GM18907 (cell line): ENCODE measurements around the gene IGFBP2.
"Not testable (repeated sequence)": the region's sequence is repeated elsewhere in the genome, so short reads cannot be mapped to it uniquely, and the experiment has no call there.

Experiments
- ATAC-seq: cut with Tn5 transposase; IDR thresholded peaks from one replicate; pipeline ENCODE4 v1.9.1; 2021; ENCODE audit warnings: mild to moderate bottlenecking, moderate library complexity; ENCODE audit not compliant: unreplicated experiment

Gene IGFBP2, protein sequence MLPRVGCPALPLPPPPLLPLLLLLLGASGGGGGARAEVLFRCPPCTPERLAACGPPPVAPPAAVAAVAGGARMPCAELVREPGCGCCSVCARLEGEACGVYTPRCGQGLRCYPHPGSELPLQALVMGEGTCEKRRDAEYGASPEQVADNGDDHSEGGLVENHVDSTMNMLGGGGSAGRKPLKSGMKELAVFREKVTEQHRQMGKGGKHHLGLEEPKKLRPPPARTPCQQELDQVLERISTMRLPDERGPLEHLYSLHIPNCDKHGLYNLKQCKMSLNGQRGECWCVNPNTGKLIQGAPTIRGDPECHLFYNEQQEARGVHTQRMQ

DNA sequence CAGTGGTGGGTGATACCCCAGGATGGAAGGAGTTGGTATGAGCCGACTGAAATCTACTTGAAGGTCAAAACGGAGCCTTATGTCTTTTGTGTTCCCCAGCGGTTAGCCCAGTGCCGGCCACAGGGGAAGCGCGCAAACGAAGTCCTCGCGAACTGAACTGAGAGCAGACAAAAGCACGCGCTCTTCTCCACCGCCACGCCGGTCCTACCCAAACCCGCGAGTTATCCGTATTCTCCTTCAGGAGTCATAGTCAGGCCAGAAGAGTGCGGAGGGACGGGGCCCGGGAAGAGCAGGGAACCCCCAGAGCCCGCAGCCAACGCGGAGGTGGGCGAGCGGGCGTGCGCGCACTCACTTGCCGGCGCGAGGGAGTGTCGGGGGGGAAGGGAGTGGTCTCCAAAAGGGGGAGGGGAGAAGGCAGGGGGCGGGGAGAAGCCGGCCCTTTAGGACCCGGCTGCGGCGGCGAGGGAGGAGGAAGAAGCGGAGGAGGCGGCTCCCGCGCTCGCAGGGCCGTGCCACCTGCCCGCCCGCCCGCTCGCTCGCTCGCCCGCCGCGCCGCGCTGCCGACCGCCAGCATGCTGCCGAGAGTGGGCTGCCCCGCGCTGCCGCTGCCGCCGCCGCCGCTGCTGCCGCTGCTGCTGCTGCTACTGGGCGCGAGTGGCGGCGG lies at the start of gene IGFBP2:
IGFBP2 (plus strand) TSS at position 469 of the 664 bp plus-strand sequence; CDS start at position 573, 104 bp downstream.
- ATAC-seq: no peak

DNA sequence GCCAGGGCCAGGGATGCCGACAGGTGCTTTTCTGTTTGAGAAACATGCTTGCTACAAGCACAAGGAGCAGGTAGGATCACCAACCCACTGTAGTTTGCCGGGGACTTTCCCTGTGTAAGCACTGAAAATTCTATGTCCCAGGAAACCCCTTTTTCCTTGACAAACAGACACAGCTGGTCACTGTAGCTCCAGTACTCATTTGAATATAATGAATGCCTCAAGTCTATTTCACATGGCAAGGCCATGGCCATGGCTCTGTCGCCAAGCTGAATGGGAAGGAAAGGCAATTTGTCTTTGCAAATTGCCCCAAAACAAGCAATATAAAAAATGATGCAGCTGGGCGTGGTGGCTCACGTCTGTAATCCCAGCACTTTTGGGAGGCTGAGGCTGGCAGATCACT lies 49.6 kb upstream of the IGFBP2 start:
- ATAC-seq: no peak

DNA sequence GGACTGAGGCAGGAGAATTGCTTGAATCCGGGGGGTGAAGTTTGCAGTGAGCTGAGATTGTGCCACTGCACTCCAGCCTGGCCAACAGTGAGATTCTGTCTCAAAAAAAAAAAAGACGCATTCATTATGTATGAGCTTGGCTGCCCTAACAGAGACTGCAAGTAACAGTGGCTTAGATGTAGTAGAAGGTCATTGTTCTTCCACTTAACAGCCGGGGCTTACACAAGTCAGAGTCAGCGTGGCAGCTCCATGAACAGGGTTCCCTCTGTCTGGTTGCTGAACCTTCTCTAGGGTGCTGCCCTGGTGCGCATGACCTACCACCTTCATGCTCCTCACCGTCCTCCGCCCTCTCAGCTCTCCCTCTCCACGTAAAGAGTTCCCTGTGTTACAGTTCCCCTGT lies 49.1 kb upstream of the IGFBP2 start:
- no peak for ATAC-seq

DNA sequence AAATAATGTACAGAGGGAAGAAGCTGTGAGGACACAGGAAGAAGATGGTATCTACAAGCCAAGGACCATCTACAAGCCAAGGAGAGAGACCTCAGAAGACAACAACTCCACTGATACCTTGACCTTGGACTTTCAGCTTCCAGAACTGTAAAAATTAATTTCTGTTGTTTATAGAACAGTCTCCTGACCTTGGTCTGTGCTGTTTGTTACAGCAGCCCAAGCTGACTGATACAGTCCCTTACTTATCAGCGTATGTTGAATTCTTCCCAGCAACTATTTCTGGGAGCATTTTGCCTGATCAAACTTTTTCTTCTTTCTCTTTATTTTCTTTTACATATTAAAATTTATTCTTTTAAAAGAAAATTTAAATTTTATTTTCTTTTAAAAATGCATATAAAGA lies 47.8 kb upstream of the IGFBP2 start:
- no peak for ATAC-seq

DNA sequence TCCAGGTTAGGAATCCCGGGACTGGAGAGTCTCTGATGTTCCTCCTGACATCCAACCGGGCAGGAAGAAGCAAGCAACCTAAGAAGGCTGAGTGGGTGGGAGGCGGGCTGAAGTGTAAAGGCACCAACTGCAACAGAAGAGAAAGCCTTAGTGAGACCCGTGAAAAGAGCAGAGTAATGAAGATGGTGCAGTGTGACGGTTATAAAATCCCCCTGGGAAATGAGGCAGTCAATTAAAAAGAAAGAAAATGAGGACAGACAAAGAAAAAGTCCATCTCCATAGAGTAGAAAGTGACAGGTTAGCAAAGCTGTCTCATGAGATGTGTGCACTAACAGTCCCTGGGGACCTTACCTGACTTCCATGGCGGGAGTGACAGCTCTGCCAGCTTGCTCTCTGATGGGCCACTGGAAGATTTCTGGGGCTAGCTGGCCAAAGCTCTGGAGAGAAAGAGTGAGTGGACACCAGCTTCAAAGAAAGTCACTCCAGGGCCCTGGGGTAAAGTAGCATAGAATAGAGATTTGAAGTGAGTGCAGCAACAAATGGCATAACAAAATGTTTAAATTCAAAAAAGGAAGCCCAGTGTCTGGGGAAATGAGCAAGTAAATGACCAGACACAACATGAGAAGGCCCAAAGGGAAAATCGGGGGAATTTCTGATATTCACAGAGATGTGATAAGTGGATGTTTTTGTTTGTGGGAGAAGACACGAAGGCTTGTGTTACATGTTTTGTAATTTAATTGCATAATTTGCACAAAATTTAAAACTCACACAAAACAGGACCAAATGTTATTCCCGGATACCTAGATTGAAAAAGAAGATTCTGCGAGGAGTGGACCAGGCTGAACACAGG lies 44.1 kb upstream of the IGFBP2 start:
- no peak for ATAC-seq

DNA sequence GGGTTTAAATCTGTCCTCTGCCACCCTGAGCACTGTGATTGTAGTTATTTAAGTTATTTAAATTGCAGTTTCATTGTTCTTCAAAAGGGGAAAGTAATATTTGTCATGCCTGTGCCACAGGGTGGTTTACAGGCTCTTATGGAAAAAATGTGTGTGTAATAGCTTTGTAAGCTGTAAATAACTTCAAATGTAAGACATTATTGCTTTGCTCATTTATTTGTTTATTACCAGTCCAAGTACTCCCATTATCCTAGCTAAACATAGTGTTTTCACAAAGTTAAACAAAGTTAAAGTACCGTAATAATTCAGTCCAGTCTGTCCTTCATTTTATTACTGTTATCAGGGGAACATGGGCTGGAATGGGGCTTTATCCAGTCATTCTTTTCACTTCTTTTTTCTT lies 43.4 kb upstream of the IGFBP2 start:
- no peak for ATAC-seq

DNA sequence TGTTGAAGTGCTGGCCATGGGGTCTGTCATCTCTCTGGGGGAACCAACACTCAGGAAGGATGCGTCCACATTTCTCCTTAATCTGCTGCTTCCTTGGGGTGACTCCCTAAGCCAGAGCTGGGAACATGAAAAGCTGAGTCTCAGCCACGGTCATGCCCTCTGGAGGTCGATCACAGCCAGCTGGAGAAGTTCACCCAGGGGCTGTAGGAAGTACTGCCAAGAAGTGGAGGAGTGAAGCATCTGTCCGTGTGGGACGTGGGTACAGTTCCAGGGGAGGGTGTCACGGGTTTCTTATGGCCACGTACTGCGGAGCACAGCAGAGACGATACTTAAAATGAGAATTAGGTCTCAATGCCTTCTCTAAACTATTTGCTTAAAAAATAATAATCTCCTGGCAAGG lies 42.4 kb upstream of the IGFBP2 start:
- no peak for ATAC-seq

DNA sequence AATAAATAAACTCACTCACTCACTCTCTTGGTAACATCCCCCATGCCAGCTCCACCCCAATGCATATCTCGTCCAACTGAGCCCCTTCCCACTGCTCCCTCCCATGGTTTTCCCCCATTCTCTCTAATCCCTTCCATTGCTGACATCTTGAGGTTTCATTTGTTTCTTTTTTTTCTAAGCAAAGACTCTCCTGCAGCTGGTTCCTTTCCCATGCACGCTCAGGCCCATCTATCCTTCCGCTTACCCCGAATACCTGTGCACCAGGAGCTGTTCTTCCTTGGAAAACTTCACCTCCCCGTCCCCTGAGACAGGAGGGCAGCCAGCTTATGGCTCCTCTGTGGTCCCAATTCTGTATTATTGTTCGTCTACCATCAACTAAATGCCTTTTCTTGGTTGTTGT lies 41.7 kb upstream of the IGFBP2 start:
- no peak for ATAC-seq

DNA sequence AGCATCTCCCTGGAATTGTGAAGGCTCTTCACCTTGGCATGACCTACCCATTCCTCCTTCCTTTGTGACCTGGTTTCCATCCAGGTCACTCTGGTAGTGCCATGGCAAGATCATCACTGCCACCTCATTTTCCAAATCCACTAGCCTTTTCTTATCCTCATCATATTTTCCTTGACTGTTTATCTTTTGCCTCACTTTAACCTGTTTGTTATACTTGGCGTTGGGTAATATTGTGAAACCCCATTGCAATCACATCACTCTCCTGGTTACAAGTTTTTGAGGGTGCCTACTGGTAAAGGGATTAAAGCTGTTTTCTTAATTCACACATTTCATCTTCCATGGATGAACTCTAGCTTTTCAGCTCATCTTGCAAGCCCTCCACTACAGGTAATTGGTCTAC lies 39.1 kb upstream of the IGFBP2 start:
- no peak for ATAC-seq

DNA sequence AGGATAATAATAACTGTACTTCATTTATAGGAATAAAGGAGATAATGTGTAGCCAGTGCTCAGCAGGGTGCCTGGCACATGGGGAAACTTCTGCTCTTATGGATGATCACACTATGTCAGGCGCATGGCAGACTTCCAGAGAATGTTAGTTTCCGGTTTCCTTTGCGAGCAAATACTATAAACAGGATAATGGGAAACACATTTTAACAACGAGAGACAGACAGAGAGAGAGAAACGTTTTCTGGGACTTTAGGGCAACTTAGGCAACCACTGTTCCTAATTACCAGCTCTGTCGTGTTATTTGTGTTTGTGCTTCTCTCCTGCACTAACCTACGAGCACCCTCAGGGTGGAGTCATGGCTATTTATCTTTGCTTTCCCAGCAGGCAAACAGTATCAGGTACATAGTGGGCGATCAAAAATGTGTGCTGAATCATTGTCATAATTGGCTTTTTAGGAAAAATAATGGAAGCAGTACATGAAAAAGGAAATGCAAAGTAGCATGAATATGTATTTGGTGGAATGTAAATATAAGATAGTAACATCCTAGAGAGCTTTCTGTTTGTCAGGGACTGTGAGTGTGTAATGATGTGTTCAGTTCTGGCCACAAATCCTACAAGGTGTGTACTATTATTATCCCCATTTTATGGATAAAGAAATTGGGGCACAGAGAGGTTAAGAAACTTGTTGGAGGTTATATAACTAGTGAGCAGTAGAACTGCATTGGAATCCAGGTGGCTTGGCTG lies 36.8 kb upstream of the IGFBP2 start:
- ATAC-seq: no peak

DNA sequence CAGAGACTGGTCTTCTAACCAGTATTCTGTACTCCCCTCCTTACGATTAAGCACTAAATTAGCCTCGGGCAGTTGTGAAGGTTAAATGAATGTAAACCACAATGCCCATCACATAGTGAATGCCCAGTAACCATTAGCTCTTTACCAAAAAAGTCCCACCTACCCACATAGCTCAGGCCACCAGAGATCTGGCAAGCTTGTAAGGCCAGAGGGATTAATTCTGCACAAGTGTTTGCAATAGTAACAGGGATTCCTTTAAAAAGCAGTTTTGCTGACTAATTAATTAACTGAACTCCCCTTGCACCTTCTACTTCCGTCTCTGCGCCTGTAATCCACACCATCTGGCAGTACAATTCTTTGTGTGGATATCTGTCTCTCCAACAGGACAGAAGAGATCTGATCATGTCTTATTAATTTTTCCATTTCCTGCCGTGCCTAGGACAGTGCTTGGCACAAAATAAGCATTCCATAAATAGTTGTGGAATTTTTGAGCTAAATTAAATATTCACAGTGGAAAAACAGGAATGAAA lies 36.2 kb upstream of the IGFBP2 start:
- ATAC-seq: no peak

DNA sequence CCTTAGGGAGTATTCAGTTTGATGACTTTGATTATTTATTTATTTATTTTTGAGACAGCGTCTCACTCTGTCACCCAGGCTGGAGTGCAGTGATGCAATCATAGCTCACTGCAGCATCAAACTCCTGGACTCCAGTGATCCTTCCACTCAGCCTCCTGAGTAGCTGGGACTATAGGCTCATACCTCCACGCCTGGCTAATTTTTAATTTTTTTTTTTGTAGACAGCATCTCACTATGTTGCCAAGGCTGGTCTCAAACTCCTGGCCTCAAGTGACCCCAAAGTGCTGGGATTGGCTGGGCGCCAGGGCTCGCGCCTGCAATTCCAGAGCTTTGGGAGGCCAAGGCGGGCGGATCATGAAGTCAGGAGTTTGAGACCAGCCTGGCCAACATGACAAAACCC lies 35.4 kb upstream of the IGFBP2 start:
- not testable (repeated sequence) for ATAC-seq

DNA sequence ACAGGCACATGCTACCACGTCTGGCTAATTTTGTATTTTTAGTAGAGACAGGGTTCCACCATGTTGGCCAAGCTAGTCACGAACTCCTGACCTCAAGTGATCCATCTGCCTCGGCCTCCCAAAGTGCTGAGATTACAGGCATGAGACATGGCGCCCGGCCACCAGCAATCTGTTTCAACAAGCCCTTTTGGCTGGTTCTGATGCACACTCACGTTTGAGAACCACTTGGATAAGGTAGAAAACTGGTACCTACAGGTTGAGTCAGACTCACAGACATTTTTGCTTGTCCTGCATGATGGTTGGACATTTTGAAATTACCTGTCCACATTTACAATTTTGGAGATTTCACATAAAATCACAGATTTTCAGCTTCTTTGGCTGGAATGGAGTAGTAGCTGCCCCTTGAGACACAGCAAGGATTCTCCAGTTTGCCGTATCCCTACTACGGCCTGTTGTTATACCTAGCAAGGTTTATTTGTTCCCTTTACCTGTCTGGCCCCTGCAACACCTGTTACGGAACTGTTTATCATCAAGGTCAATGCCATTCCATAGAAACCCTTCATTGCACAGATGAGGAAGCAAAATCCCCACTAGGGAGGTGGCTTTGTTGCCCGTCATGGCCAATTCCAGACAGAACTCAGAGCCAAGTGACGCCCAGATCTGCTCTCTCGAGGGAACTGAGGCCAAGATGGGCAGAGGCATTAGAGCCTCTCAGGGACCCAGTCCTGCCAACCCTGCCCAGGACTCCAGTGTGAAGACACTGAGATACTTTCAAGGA lies 31.4 kb upstream of the IGFBP2 start:
- ATAC-seq: no peak

DNA sequence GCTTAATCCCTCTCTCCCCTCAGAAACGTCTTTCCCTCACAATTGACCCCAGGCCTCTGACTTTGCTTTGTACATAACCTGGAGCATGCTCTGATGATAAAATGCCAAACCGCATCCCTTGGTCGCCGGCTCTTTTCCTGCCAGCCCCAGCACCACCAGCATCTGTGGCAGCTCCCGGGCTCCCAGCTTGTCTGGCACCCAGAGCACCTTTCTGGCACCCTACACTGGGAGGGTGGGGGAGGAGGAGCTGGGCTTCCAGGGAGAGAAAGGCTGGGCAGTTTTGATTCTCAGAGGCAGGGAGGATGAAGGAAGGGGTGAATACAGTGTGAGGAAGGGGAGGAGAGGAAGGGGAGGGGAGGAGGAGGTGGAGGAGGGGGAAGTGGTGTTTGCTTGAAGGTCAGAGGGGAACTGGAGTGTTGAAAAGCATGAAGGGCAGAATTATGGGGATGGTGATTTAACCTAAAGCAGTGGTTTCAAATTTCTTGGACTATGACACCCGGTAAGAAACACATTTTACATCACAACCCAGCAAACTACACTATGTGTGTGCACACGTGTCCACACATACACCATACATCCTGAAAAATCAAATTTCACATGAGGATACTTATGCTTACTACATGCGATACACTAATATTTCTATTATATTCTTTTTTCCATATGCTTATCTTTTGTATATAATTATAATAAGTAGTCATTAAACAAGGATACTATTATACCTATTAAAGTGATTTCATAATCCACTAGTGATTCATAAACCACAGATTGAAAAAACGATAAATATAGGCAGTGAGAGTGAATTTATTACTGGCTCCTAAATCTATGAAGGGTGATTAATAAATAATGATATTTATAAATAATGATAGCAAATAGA lies 30.0 kb upstream of the IGFBP2 start:
- ATAC-seq: no peak

DNA sequence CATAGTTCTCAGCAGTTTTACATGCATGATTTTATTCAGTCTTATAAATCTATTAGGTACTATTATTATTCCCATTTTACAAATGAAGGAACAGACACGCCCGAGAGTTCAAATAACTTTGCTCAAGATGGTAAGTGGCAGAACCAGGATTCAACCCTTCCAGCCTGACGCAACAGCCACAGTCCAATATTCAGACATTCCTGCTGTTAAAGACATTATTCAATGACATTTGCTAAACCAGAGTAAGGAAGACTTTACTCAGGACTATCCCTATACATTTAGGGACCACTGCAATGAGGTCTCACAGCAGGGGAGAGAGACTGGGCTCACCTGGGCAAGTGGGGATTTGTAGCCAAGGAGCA lies 29.4 kb upstream of the IGFBP2 start:
- no peak for ATAC-seq

DNA sequence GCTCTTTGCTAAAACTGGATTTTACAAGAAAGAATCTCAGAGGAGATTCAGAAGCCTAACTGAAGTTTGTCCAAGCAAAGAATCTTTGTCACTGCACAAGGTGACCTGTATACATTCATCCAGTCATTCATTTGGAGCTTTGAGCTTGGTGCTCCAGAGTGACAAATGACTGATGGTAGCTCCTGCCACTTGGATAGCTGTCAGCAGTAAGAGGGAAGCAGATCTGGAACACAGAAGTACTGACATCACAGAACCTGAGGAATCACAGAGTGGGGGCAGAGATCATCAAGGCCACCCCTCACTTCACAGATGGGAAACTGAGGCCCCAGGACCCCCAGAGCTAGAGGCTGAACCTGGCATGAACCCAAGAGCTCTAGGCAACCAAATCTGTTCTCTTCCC lies 28.8 kb upstream of the IGFBP2 start:
- no peak for ATAC-seq

DNA sequence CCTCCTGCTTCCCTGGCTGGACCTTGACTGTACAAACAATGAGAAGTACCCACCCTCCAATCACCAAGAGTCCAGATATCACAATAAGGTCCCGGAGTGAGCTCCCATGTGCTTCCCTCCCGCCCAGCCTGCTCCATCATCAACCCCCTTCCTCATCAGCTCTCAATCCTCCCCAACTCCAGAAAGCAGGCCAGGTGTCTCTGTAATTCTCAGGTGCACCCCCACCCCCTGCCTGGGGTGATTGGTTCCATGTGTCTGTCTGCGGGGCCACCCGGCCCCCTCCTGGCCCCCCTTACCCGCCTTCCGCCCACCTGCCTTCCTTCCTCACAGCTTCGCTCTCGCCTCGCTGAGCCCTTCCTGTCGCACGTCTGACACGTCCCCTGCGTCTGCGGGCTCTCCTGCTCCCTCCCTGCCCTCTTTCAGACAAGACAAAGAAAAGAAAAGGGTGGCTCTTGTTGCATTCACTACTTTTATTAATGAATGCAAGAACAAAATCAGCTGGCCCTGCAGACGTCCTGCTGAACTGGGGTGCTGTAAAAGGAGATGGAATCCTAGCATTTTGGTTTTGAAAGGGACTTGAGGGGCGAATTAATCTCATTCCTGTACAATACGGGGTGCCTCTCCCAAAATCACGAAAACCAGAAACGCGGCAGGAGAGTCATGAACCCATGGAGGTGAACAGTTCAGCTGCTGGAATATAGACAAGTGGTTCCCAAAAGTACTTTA lies 26.5 kb upstream of the IGFBP2 start:
- peak; percentile 94 for ATAC-seq

DNA sequence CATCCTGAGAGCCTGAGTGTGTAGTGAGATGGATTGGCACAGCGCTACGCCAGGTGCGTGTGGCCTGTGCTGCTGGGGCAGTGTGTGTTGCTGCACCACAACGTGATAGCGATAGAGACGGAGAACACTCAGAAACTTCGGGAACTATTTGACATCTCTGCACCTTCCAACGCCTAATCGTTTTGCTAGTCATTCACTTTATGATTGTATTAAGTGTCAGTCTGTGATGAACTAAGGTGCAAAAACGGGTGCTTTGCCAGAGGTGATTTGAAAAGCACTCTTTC lies 26.0 kb upstream of the IGFBP2 start:
- ATAC-seq: no peak

DNA sequence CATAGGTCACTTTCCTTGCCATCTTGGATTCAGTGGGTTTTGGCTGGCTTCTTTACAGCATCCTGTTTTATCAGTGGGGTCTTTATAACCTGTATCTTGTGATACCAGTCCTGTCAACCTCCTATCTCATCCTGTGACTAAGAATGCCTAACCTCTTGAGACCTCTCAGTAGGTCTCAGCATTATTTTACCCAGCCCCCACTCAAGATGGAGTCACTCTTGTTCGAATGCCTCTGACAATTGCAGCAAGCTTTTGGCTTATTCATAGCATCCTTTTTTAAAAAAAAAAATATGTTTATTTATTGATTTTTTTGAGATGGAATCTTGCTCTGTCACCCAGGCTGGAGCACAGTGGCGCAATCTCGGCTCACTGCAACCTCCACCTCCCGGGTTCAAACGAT lies 24.7 kb upstream of the IGFBP2 start:
- ATAC-seq: no peak
